ENCODE data around the gene PTCH1.

The PTCH1 gene

DNA sequence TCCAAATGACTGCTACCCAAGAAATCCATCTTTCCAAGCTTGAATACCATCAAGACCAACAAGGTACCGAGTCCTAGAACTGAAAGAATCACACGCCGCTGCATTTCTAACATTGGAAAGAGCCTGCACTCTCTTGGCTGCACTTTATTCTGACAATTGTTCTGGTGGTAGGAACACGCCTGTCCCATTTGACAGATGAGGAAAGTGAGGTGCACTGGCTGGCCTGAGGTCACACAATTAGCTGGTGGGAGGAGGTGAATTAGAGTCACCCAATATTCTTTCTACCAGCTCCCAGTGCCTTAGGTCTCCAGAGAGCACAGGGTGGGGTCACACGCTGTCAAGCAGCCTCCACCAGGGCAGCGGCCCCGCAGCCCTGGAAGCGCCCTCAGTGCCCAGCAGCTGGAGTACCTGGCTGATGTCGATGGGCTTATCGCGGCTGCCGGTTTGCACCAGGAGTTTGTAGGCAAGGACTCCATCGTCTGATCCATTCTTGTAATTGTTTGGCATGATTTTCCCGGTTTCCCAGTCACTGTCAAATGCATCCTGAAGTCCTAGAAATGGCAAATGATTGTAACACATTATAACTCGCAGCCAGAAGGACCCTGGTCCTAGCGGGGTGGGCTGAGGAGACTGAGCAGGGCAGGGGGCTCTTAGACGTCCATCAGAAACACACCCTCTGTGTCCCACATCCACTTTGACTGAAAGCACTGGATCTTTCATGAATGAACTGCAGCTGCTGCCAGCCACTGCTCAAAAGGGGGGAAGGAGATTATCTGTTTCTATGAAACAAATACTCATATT is 55.1 kb downstream of the PTCH1 start:
- DNase-seq (ENCODE audit: low read depth in 1 of 2, low spot score in 1 of 2): no peak
- H3K4me3 ChIP-seq (replicated peaks; ENCODE audit: insufficient read depth, low read length): no peak overlapping the region
- H3K27ac ChIP-seq (replicated peaks): no peak overlapping the region
- TF ChIP-seq, protein P1, sequence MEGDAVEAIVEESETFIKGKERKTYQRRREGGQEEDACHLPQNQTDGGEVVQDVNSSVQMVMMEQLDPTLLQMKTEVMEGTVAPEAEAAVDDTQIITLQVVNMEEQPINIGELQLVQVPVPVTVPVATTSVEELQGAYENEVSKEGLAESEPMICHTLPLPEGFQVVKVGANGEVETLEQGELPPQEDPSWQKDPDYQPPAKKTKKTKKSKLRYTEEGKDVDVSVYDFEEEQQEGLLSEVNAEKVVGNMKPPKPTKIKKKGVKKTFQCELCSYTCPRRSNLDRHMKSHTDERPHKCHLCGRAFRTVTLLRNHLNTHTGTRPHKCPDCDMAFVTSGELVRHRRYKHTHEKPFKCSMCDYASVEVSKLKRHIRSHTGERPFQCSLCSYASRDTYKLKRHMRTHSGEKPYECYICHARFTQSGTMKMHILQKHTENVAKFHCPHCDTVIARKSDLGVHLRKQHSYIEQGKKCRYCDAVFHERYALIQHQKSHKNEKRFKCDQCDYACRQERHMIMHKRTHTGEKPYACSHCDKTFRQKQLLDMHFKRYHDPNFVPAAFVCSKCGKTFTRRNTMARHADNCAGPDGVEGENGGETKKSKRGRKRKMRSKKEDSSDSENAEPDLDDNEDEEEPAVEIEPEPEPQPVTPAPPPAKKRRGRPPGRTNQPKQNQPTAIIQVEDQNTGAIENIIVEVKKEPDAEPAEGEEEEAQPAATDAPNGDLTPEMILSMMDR (IDR thresholded peaks at IDR 0.05; ENCODE audit: insufficient read depth, low read length): no peak
- TF ChIP-seq GABPA (IDR thresholded peaks at IDR 0.05; ENCODE audit: low read depth): no peak
- TF ChIP-seq POLR2AphosphoS5 (IDR thresholded peaks at IDR 0.05; ENCODE audit: low read depth): no peak
- no peak for TF ChIP-seq REST (IDR thresholded peaks at IDR 0.05; ENCODE audit: insufficient replicate concordance, low read depth)
- no peak for TF ChIP-seq SPI1 (IDR thresholded peaks at IDR 0.05; ENCODE audit: borderline replicate concordance, low read depth)
- peaks cover 24% of the 10 kb centered on the region for H3K27me3 ChIP-seq (ENCODE audit: insufficient read depth, poor library complexity, severe bottlenecking)

DNA sequence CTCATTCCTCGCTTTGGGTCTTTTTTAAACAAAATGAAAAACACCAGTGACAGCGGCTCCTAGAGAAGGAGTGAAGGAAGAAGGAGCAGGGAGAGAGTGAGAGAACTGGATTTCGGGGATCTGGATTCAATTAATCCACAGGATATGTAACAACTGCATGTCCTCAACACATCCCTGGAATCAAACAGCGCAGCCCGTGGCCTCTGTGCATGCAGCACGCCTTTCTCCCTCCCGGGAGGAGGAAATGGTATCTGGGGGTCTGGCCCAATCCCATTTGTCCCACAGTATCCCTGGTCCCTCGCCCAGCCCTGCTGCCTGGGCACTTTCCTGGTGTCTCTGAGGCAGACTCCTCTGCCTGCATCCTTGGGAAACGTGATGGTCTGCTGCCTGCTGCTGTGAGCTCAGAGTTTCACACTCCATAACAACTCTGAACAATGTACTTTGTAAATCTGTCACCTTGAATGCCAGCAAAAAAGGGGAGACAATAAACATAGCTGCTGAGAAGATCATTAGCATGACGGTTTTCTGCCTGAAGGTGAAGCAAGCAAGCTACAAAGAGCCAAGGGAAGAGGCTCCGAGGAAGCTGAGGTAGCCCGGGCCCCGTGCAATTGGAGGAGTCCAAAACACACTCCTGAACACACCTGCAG is 56.1 kb downstream of the PTCH1 start:
- TF ChIP-seq REST (IDR thresholded peaks at IDR 0.05; ENCODE audit: insufficient replicate concordance, low read depth) (no peak), GABPA (IDR thresholded peaks at IDR 0.05; ENCODE audit: low read depth) (no peak), POLR2AphosphoS5 (IDR thresholded peaks at IDR 0.05; ENCODE audit: low read depth) (no peak), SPI1 (IDR thresholded peaks at IDR 0.05; ENCODE audit: borderline replicate concordance, low read depth) (no peak)
- TF ChIP-seq, protein P1 (IDR thresholded peaks at IDR 0.05; ENCODE audit: insufficient read depth, low read length): no peak
- H3K27me3 ChIP-seq (ENCODE audit: insufficient read depth, poor library complexity, severe bottlenecking): peaks cover 24% of the 10 kb centered on the region
- no peak for DNase-seq (ENCODE audit: low read depth in 1 of 2, low spot score in 1 of 2)
- no peak overlapping the region for H3K4me3 ChIP-seq (replicated peaks; ENCODE audit: insufficient read depth, low read length)
- no peak overlapping the region for H3K27ac ChIP-seq (replicated peaks)

DNA sequence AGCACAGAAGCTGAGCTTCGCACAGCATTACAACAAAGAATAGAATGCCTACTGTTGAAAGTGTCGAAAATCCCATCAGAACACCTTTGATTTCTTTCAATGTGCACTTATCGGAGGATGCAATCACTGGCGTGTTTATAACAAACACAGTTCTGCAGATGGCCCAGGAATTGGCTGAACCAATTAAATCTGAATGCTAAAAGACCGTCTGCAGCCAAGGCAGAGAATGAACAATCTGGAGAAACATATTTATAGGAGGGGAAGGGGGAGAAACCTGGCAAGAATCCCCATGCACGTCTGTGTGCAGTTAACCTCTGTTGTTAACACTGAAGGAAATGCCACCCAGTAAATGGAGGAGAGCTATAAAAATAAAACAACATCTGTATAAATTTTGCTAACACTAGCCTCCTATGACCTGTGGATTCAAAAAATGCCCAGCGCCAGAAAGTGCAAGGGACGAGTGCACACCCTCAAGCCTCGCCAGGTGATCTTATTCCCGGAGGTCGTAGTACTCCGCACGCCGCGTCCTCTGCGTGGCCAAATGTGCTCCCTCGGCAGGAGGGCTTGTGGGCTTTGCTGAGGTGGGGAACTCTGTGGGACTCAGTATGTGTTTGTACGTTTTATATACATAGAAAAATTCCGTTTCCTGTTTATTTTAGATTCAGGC is 56.8 kb downstream of the PTCH1 start:
- Histone ChIP-seq H3K4me3 (replicated peaks; ENCODE audit: insufficient read depth, low read length) (no peak overlapping the region), H3K27ac (replicated peaks) (no peak overlapping the region), H3K27me3 (ENCODE audit: insufficient read depth, poor library complexity, severe bottlenecking) (peaks cover 21% of the 10 kb centered on the region)
- no peak for DNase-seq (ENCODE audit: low read depth in 1 of 2, low spot score in 1 of 2)
- TF ChIP-seq REST (IDR thresholded peaks at IDR 0.05; ENCODE audit: insufficient replicate concordance, low read depth): no peak
- TF ChIP-seq, protein P1 (IDR thresholded peaks at IDR 0.05; ENCODE audit: insufficient read depth, low read length): no peak
- no peak for TF ChIP-seq POLR2AphosphoS5 (IDR thresholded peaks at IDR 0.05; ENCODE audit: low read depth)
- TF ChIP-seq SPI1 (IDR thresholded peaks at IDR 0.05; ENCODE audit: borderline replicate concordance, low read depth): no peak
- no peak for TF ChIP-seq GABPA (IDR thresholded peaks at IDR 0.05; ENCODE audit: low read depth)
